HCT116 (cell line): ENCODE measurements around the gene CBX3. TPM values are rescaled to one million over a fixed set of nuclear protein-coding genes. Genes with fewer than 3 reads are reported as not detected.

ENCODE experiments used
- ATAC-seq: fragments of 200-7000 bp; cut with Tn5 transposase; 2 replicates; pipeline ENCODE4 v1.9.1; 2020; ENCODE audit warnings: mild to moderate bottlenecking, moderate library complexity
- BruUV-seq: library from RNA; stranded (reverse); fragments of 400-500 nt; replicated peaks from 2 replicates; lab custom pipeline; 2021; lab: Mats Ljungman, UMichigan
- CTCF ChIA-PET: fragments of 300-600 bp; sonication (Branson Sonifier 250); formaldehyde crosslinking; loops from one replicate; lab custom pipeline; 2021; ENCODE audit warnings: antibody characterized with exemption; lab: Charles Lee
- POLR2A ChIA-PET: fragments of 300-600, 350-600 bp; sonication (Branson Sonifier 250); formaldehyde crosslinking; loops from one replicate; lab custom pipeline; 2021; ENCODE audit warnings: antibody characterized with exemption; lab: Charles Lee
- RAD21 ChIA-PET, 2 experiments: fragments of 300-600 bp; sonication (Branson Sonifier 250); formaldehyde crosslinking; loops; one replicate each; lab custom pipeline; 2023; ENCODE audit warnings: low total read pairs in 2 of 2; ENCODE audit not compliant: uncharacterized antibody in 2 of 2, unreplicated experiment in 2 of 2, low non-redundant PET in 1 of 2; lab: Charles Lee
- DNase-seq: peaks from one replicate; pipeline ENCODE4 v3.0.0-alpha.2; 2010; ENCODE audit warnings: low read depth, low spot score
- H2AFZ ChIP-seq: fragments of 200-600 bp; shearing (Covaris generic), sonication (generic); 2 replicates; pipeline ENCODE4 v1.6.1; 2017; ENCODE audit warnings: low read depth, mixed run types, mixed read lengths, antibody characterized with exemption, low read length; ENCODE audit not compliant: poor library complexity, severe bottlenecking
- H3K27ac ChIP-seq: 2 replicates; pipeline ENCODE4 v1.5.1; 2012; ENCODE audit warnings: low read depth, low read length
- H3K27me3 ChIP-seq: fragments of 200-600 bp; sonication (generic); 2 replicates; pipeline ENCODE4 v1.6.1; 2016; ENCODE audit warnings: mixed run types, low read length, mixed read lengths; ENCODE audit not compliant: insufficient read depth
- H3K36me3 ChIP-seq, 2 experiments: fragments of 200-500 bp in 1 of 2; fragments of 200-600 bp in 1 of 2; sonication (Bioruptor generic) in 1 of 2; sonication (generic) in 1 of 2; 2 replicates each; pipeline versions ENCODE4 v1.5.1 to v1.6.1; 2014 to 2016; ENCODE audit warnings: low read length in 2 of 2, inconsistent platforms in 1 of 2, mixed read lengths in 1 of 2, mixed run types in 1 of 2; ENCODE audit not compliant: insufficient read depth in 2 of 2, control insufficient read depth in 1 of 2
- H3K4me1 ChIP-seq, 2 experiments: fragments of 200-600 bp in 1 of 2; sonication (generic) in 1 of 2; 2 replicates each; pipeline versions ENCODE4 v1.5.1 to v1.6.1; 2012 to 2017; ENCODE audit warnings: low read length in 2 of 2, inconsistent platforms in 1 of 2, mild to moderate bottlenecking in 1 of 2, mixed read lengths in 1 of 2, mixed run types in 1 of 2, moderate library complexity in 1 of 2; ENCODE audit not compliant: insufficient read depth in 2 of 2, control insufficient read depth in 1 of 2
- H3K4me2 ChIP-seq: fragments of 200-600 bp; sonication (generic); 2 replicates; pipeline ENCODE4 v1.6.1; 2017; ENCODE audit warnings: mixed run types, low read length, mixed read lengths
- H3K4me3 ChIP-seq, 2 experiments: fragments of 200-600 bp in 1 of 2; sonication (generic) in 1 of 2; replicated peaks in 1 of 2; 2 replicates each; pipeline ENCODE4 v1.5.1; 2011 to 2016; ENCODE audit warnings: low read length in 2 of 2, control low read depth in 1 of 2, low read depth in 1 of 2, mild to moderate bottlenecking in 1 of 2, mixed read lengths in 1 of 2, mixed run types in 1 of 2
- H3K79me2 ChIP-seq: fragments of 200-600 bp; sonication (generic); 2 replicates; pipeline ENCODE4 v1.6.1; 2017; ENCODE audit warnings: mild to moderate bottlenecking, mixed run types, low read length, moderate library complexity, mixed read lengths; ENCODE audit not compliant: insufficient read depth
- H3K9ac ChIP-seq: fragments of 200-600 bp; sonication (generic); 2 replicates; pipeline ENCODE4 v1.6.1; 2016; ENCODE audit warnings: low read length, mixed read lengths
- H3K9me2 ChIP-seq: fragments of 200-600 bp; sonication (generic), shearing (Covaris generic); 2 replicates; pipeline ENCODE4 v1.6.1; 2017; ENCODE audit warnings: mixed run types, mild to moderate bottlenecking, moderate library complexity; ENCODE audit not compliant: insufficient read depth
- H3K9me3 ChIP-seq, 2 experiments: fragments of 200-500 bp in 1 of 2; fragments of 200-600 bp in 1 of 2; sonication (Bioruptor generic) in 1 of 2; sonication (generic) in 1 of 2; 2 replicates each; pipeline ENCODE4 v1.6.1; 2014 to 2017; ENCODE audit warnings: low read length in 2 of 2, mixed read lengths in 2 of 2, inconsistent platforms in 1 of 2, low read depth in 1 of 2, mild to moderate bottlenecking in 1 of 2, mixed run types in 1 of 2, moderate library complexity in 1 of 2; ENCODE audit not compliant: control insufficient read depth in 1 of 2, insufficient read depth in 1 of 2
- H4K20me1 ChIP-seq: fragments of 200-600 bp; sonication (generic), shearing (Covaris generic); 2 replicates; pipeline ENCODE4 v1.6.1; 2017; ENCODE audit warnings: mixed run types, mild to moderate bottlenecking, moderate library complexity; ENCODE audit not compliant: insufficient read depth
- ATF3 ChIP-seq: IDR thresholded peaks from 2 replicates; pipeline ENCODE4 v1.6.1; 2012
- CBX3 ChIP-seq: IDR thresholded peaks from 2 replicates; pipeline ENCODE4 v1.6.1; 2012; ENCODE audit warnings: low read depth
- CTCF ChIP-seq, 3 experiments: fragments of 200-600 bp in 1 of 3; sonication (generic) in 1 of 3; IDR thresholded peaks in 2 of 3; conservative IDR thresholded peaks in 1 of 3; 2 replicates each; pipeline ENCODE4 v1.5.1; 2012 to 2017; ENCODE audit warnings: low read depth in 2 of 3, low read length in 2 of 3, antibody characterized with exemption in 1 of 3, borderline replicate concordance in 1 of 3, control low read depth in 1 of 3, mild to moderate bottlenecking in 1 of 3, mixed read lengths in 1 of 3, mixed run types in 1 of 3, moderate library complexity in 1 of 3; ENCODE audit not compliant: insufficient read depth in 1 of 3
- EZH2phosphoT487 ChIP-seq: fragments of 200-600 bp; IDR thresholded peaks from 2 replicates; pipeline ENCODE4 v1.6.1; 2018; ENCODE audit warnings: antibody characterized with exemption, borderline replicate concordance
- MAX ChIP-seq: IDR thresholded peaks from 2 replicates; pipeline ENCODE4 v1.6.1; 2012
- POLR2A ChIP-seq: IDR thresholded peaks from 2 replicates; pipeline ENCODE4 v1.7.0; 2011; ENCODE audit warnings: borderline replicate concordance; ENCODE audit not compliant: insufficient read depth, insufficient read length; ENCODE audit errors: extremely low read depth
- POLR2AphosphoS5 ChIP-seq: IDR thresholded peaks from 2 replicates; pipeline ENCODE4 v1.6.1; 2011; ENCODE audit warnings: mild to moderate bottlenecking, low read depth, low read length, moderate library complexity
- REST ChIP-seq: IDR thresholded peaks from 2 replicates; pipeline ENCODE4 v1.6.1; 2012; ENCODE audit warnings: low read depth
- SIN3A ChIP-seq: IDR thresholded peaks from 2 replicates; pipeline ENCODE4 v1.6.1; 2012; ENCODE audit warnings: low read depth
- SRF ChIP-seq: IDR thresholded peaks from 2 replicates; pipeline ENCODE4 v1.6.1; 2012; ENCODE audit warnings: low read depth
- ZFX ChIP-seq: fragments of 450-650 bp; IDR thresholded peaks from 2 replicates; pipeline ENCODE4 v1.6.1; 2017
- intact Hi-C: fragments of 100-400 bp; cut with micrococcal nuclease; formaldehyde crosslinking; loops from 2 replicates; pipeline ENCODE4 v1.10.0; 2022
- total RNA-seq: library from RNA; stranded (reverse); gene quantifications from one replicate; pipeline ENCODE4 v1.2.1, GENCODE V29; 2021; ENCODE audit not compliant: unreplicated experiment

Gene CBX3
- total RNA-seq, 1 experiment from 2014 or later, result 274 TPM

GRCh38 chr7:26179422-26179821, 22.1 kb upstream of the CBX3 start:
- H4K20me1 ChIP-seq, result no peaks in the 10 kb centered on the region
- ChIA-PET CTCF (interaction anchor here (1.3 kb wide), 1 partner anchor 287 kb away, joined by 4 read pairs; no protein-coding TSS in a partner anchor), POLR2A (interaction anchor here (1.0 to 1.4 kb wide), 2 partner anchors 9 to 21 kb away, joined by 4 read pairs; no protein-coding TSS in a partner anchor), RAD21 (no interaction called here)
- H3K9me2 ChIP-seq, result no peaks in the 10 kb centered on the region
- no peaks in the 10 kb centered on the region for H3K27me3 ChIP-seq
- no peak overlapping the region for H3K9ac ChIP-seq
- no peak overlapping the region for H3K4me3 ChIP-seq
- ATAC-seq, result no peak
- H3K36me3 ChIP-seq, result no peaks in the 10 kb centered on the region
- H3K27ac ChIP-seq, result no peak overlapping the region
- no peaks in the 10 kb centered on the region for H3K79me2 ChIP-seq
- no peaks in the 10 kb centered on the region for H3K9me3 ChIP-seq
- no peak overlapping the region for H3K4me2 ChIP-seq
- no peaks in the 10 kb centered on the region for H3K4me1 ChIP-seq
- no peak for DNase-seq
- TF ChIP-seq SIN3A (no peak), ATF3 (no peak), EZH2phosphoT487 (no peak), ZFX (no peak), REST (no peak), POLR2AphosphoS5 (no peak), CTCF (IDR thresholded peaks at IDR 0.05 in 2 of 3, conservative IDR thresholded peaks at IDR 0.05 in 1 of 3; ENCODE audit: borderline replicate concordance in 1 of 3, insufficient read depth in 1 of 3, low read depth in 2 of 3, low read length in 2 of 3) (no peak), CBX3 (no peak), SRF (no peak), MAX (no peak), POLR2A (no peak)
- no TSS peak for BruUV-seq
- H2AFZ ChIP-seq, result no peak overlapping the region
- intact Hi-C loops, result no loop called here
